SK-N-SH treated with all-trans-retinoic acid at 6 μM for 48 hours (cell line): Measurements from ENCODE around the gene TAF13.

Experiments
- ESRRG ChIP-seq: fragments of 250-450 bp; sonication (Bioruptor Pico); IDR thresholded peaks from 2 replicates; pipeline ENCODE4 v1.6.1; 2021; ENCODE audit warnings: mild to moderate bottlenecking
- ISL1 ChIP-seq: fragments of 250-450 bp; sonication (Bioruptor Pico); IDR thresholded peaks from 2 replicates; pipeline ENCODE4 v2.1.2; 2022; ENCODE audit warnings: mild to moderate bottlenecking, moderate library complexity
- PPARA ChIP-seq: fragments of 250-450 bp; sonication (Bioruptor Pico); IDR thresholded peaks from 2 replicates; pipeline ENCODE4 v1.5.0; 2020; ENCODE audit warnings: mild to moderate bottlenecking, borderline replicate concordance
- RARB ChIP-seq: fragments of 250-450 bp; sonication (Bioruptor Pico); IDR thresholded peaks from 2 replicates; pipeline ENCODE4 v1.8.0; 2021; ENCODE audit warnings: mild to moderate bottlenecking, moderate library complexity
- TOX ChIP-seq: fragments of 250-450 bp; sonication (Bioruptor Pico); IDR thresholded peaks from 2 replicates; pipeline ENCODE4 v1.8.0; 2021; ENCODE audit warnings: mild to moderate bottlenecking, moderate library complexity, borderline replicate concordance
- ZFP3 ChIP-seq: fragments of 250-450 bp; sonication (Bioruptor Pico); IDR thresholded peaks from 2 replicates; pipeline ENCODE4 v1.5.0; 2020; ENCODE audit warnings: mild to moderate bottlenecking, moderate library complexity
- ZFP30 ChIP-seq: fragments of 450-650 bp; formaldehyde crosslinking; IDR thresholded peaks from 2 replicates; pipeline ENCODE4 v1.5.0; 2022; ENCODE audit warnings: mild to moderate bottlenecking, moderate library complexity
- TF ChIP-seq, protein P1 (sequence below): fragments of 250-450 bp; sonication (Bioruptor Pico); IDR thresholded peaks from 2 replicates; pipeline ENCODE4 v1.8.0; 2020; ENCODE audit warnings: mild to moderate bottlenecking, moderate library complexity, borderline replicate concordance
- TF ChIP-seq, protein P2 (sequence below): fragments of 250-450 bp; sonication (Bioruptor Pico); IDR thresholded peaks from 2 replicates; pipeline ENCODE4 v1.5.1; 2021; ENCODE audit warnings: mild to moderate bottlenecking, moderate library complexity

DNA sequence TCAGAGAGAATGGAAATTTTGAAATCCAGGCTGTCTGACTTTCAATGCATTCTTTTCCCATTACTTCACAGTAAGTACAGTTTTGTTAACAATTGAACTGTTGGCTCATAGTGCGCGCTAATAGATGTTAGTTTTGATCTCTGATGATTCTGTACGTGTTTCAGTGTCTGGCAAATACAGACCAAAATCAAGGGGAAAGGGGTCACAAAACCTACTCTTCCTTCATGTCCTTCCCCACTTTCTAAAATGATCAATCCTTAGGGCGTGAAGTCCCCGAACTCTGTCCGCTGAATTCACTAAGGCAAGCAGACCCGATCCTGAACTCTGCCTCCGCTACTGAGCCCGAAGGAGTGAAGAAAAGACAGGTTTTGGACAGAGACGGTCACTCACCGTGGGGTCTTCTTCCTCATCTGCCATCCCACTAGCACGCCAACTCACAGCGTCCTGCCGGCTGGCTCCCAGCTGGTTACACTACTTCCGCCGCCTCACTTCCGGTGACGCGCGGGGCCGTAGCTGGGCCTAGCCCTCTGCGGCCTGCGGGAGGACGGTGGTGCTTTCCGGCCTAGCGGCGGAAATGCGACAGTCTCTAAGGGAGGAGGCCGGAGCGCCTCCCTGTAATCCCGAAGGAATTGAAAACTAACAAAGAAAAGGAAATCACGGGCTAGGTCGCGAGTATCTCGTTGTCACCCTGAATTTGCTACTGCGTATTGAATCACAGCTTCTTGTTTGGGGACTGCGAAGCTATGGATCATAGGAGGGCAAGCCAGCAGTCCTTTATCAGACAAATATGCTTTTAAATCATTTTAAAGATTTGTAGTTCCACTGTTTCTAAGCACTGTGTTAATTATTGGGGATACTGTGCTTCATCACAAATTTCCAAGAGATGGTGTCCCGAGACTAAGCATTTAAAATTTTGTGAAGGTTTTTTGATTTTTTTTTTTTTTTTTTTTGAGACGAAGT lies at the start of gene TAF13:
- TF ChIP-seq ESRRG (CRISPR knock-in tag), result no peak
- no peak for TF ChIP-seq PPARA (CRISPR knock-in tag)
- no peak for TF ChIP-seq TOX (CRISPR knock-in tag)
- no peak for TF ChIP-seq RARB (CRISPR knock-in tag)
- TF ChIP-seq, protein P1, sequence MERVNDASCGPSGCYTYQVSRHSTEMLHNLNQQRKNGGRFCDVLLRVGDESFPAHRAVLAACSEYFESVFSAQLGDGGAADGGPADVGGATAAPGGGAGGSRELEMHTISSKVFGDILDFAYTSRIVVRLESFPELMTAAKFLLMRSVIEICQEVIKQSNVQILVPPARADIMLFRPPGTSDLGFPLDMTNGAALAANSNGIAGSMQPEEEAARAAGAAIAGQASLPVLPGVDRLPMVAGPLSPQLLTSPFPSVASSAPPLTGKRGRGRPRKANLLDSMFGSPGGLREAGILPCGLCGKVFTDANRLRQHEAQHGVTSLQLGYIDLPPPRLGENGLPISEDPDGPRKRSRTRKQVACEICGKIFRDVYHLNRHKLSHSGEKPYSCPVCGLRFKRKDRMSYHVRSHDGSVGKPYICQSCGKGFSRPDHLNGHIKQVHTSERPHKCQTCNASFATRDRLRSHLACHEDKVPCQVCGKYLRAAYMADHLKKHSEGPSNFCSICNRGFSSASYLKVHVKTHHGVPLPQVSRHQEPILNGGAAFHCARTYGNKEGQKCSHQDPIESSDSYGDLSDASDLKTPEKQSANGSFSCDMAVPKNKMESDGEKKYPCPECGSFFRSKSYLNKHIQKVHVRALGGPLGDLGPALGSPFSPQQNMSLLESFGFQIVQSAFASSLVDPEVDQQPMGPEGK (CRISPR knock-in tag), result no peak
- TF ChIP-seq, protein P2, sequence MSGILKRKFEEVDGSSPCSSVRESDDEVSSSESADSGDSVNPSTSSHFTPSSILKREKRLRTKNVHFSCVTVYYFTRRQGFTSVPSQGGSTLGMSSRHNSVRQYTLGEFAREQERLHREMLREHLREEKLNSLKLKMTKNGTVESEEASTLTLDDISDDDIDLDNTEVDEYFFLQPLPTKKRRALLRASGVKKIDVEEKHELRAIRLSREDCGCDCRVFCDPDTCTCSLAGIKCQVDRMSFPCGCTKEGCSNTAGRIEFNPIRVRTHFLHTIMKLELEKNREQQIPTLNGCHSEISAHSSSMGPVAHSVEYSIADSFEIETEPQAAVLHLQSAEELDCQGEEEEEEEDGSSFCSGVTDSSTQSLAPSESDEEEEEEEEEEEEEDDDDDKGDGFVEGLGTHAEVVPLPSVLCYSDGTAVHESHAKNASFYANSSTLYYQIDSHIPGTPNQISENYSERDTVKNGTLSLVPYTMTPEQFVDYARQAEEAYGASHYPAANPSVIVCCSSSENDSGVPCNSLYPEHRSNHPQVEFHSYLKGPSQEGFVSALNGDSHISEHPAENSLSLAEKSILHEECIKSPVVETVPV (CRISPR knock-in tag), result no peak
- TF ChIP-seq ZFP30 (CRISPR knock-in tag), result no peak
- TF ChIP-seq ISL1 (CRISPR knock-in tag), result no peak
- no peak for TF ChIP-seq ZFP3 (CRISPR knock-in tag)
